Urinary bladder (tissue), 4 donors: Measurements from ENCODE around the gene SCAMP5. TPM values are rescaled to one million over a fixed set of nuclear protein-coding genes. Genes with fewer than 3 reads are reported as not detected.

Experiments
- DNase-seq: peaks from one replicate; pipeline ENCODE4 v3.0.0-alpha.2; 2015; ENCODE audit errors: extremely low spot score
- H3K27ac ChIP-seq: one replicate; pipeline ENCODE4 v1.5.1; 2013; ENCODE audit warnings: low read depth, mild to moderate bottlenecking, moderate library complexity
- H3K36me3 ChIP-seq: one replicate; pipeline ENCODE4 v1.6.1; 2013; ENCODE audit warnings: mild to moderate bottlenecking, moderate library complexity; ENCODE audit not compliant: insufficient read depth
- H3K4me1 ChIP-seq: one replicate; pipeline ENCODE4 v1.6.1; 2013; ENCODE audit warnings: mild to moderate bottlenecking, moderate library complexity; ENCODE audit not compliant: insufficient read depth
- H3K4me3 ChIP-seq: one replicate; pipeline ENCODE4 v1.5.1; 2013; ENCODE audit warnings: low read depth, low read length
- WGBS: extraction: QIAGEN DNeasy Blood & Tissue Kit; methylation state at CpG from one replicate; pipeline ENCODE4 v1.1.7; 2013; 5-methylcytosine and 5-hydroxymethylcytosine counted together
- polyA plus RNA-seq: library from polyadenylated mRNA; stranded (reverse); fragments of 200-250 nt; gene quantifications from one replicate; pipeline ENCODE4 v1.2.3, GENCODE V29; 2013
- total RNA-seq: library from RNA; depleted of rRNA; stranded (reverse); fragments of >200 nt; gene quantifications from one replicate; pipeline ENCODE4 v1.2.3, GENCODE V29; 2014
- donor health status: healthy with polysubstance abuse.
- donor health status: healthy.

SCAMP5 gene
- total and polyA plus RNA-seq, 2 donors, result 6.9 to 19.4 TPM

DNA sequence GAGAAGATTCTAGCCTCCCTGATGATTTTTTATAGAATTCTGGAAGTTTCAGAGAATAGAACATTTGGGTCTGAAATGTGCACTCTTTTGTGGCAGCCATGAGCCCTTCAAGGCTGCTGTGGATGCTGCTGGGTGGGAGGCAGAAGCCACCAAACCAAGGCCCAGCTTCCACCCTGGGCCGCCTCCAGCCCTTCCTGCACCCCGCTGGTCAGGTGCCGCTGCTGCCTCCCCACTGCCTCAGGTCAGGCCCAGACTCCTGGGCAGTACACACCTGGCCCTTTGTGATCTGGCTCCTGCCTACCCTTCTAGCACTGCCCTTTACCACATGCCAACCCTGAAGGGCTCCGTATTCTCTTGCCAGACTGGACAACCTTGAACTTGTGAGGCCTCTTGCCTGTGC lies 56.3 kb downstream of the SCAMP5 start:
- Histone ChIP-seq H3K4me3 (no peak overlapping the region), H3K36me3 (no peaks in the 10 kb centered on the region), H3K27ac (no peak overlapping the region), H3K4me1 (no peaks in the 10 kb centered on the region)
- DNase-seq, result no peak
- WGBS, result 91% methylated on average over 4 of the region's 4 CpGs

DNA sequence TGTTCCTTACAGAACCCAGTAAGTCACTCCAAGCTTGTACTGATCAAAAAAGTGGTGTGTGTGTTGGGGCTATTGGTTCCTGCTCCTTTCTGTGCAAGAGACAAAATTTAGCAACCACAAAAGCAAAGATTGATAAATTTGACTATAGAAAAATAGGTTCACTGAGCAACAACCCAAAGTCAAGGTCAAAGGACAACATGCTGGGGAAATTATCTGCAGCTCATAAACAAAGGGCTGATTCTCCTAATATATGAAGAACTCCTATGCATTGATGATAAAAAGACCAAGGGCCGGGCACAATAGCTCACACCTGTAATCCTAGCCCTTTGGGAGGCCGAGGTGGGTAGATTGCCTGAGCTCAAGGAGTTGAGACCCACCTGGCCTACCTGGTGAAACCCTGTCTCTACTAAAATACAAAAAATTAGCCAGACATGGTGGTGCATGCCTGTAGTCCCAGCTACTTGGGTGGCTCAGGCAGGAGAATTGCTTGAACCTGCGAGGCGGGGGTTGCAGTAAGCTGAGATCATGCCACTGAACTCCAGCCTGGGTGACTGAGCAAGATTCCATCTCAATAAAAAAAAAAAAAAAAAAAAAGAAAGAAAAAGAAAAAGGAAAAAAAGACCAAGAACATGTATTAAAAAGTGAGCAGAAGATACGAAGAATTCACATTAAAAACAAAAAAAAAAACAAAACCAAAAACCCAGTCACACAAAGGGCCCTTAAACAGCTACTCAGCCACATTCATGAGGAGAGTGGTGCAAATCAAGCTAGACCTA lies 57.8 kb downstream of the SCAMP5 start:
- Histone ChIP-seq H3K4me1 (no peaks in the 10 kb centered on the region), H3K4me3 (no peak overlapping the region), H3K36me3 (no peaks in the 10 kb centered on the region), H3K27ac (no peak overlapping the region)
- WGBS, result 95% methylated on average over 5 of the region's 5 CpGs
- no peak for DNase-seq

DNA sequence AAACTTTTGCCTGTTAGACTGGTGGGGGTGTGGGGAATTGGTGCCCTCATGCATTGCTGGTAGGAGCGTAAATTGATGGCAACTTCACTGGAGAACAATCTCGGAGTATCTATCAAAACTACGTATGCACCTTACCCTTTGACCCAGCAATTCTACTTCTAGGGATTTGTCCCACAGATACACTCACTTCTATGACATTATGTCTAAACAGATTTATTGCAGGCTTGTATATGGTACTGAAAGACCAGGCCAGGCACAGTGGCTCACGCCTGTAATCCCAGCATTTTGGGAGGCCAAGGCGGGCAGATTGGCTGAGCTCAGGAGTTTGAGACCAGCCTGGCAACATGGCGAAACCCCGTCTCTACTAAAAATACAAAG lies 58.4 kb downstream of the SCAMP5 start:
- WGBS, result 97% methylated on average over 7 of the region's 7 CpGs
- no peak for DNase-seq

DNA sequence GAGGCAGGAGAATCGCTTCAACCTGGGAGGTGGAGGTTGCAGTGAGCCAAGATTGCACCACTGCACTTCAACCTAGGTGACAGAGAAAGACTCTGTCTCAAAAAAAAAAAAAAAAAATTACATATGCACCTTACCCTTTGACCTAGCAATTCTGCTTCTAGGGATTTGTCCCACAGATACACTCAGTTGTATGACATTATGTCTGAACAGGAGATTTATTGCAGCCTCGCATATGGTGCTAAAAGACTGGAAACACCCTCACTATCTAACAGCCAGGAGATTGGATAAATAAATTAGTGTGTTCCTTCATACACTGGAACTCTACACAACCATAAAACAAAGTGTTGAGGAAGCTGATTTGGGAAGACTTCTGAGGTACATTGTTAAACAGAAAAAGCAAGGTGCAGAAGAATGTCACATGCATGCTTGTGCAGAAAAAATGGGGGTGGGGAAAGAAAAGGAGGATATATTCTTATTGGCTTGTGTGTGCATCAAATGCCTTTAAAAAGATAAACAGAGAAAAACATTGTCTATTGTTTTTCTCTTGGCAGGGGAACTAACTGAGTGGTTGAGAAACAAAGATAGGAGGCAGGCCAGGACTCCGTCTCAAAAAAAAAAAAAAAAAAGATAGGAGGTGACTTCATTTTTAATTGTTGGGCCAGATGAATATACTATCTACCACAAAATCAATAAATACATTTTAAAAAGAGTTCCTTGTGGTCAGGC lies 59.0 kb downstream of the SCAMP5 start:
- no peak for DNase-seq
- Histone ChIP-seq H3K27ac (no peak overlapping the region), H3K4me3 (no peak overlapping the region), H3K4me1 (no peaks in the 10 kb centered on the region), H3K36me3 (no peaks in the 10 kb centered on the region)
- 78% methylated on average over 3 of the region's 3 CpGs for WGBS

More for the DNA sequence above, 58.4 kb downstream of the SCAMP5 start:
- Histone ChIP-seq H3K27ac (no peak overlapping the region), H3K4me1 (no peaks in the 10 kb centered on the region), H3K36me3 (no peaks in the 10 kb centered on the region), H3K4me3 (no peak overlapping the region)

DNA sequence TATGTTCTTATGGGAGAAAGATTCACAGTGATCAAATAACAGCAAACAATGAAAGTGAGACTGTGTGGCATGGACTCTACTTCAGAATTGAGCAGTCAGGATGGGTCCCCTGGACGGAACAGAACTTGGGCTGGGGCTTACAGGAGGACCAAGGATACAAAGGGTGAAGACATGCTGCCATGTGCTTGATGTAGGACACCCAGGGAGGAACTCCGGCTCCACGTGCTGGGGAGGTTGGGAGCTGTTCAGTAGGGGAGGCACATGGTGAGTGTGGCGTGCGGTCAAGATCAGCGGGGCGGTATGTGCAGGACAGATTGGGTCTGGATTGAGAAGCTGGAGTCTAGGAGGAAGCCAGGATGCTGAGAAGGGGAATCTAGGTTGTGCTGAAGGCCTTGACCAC lies 60.7 kb downstream of the SCAMP5 start:
- 90% methylated on average over 7 of the region's 7 CpGs for WGBS
- H3K27ac ChIP-seq, result no peak overlapping the region
- no peak for DNase-seq
- H3K4me1 ChIP-seq, result no peaks in the 10 kb centered on the region
- H3K36me3 ChIP-seq, result no peaks in the 10 kb centered on the region
- H3K4me3 ChIP-seq, result no peak overlapping the region

DNA sequence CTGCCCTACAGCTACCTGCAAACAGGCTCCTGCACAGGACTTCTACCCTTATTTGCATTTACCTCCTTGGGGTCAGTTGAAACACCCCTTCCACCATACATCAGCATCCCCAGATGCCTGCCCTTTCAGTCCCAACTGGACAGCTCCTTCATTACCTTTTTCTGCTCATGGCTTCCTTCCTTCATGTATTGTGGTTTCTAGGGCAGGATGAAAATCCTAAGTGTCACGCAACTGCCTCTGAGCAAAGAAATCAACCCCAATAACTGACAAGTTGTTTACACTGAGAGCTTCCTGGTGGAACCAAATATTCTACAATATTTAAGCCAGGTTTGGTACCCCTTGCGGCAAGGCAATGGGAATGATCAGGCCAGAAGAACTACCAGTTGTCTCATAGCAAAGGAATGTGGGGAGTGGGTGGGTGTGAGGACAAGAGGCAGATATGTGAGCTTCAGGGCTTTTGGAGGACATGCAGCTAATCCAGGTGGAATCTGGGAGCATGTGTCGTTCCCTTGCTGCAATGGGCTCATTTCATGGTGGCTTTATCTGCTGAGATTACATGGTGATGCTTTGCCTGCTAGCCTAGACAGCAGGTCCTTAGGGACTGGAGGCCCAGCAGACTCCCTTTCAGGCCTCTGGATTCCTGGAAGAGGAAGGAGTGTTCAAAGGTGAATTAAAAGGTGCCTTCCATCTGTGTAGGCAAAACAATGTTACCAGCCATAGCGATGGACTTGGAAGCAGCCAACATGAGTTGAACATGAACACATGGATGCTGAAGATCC lies 63.0 kb downstream of the SCAMP5 start:
- H3K36me3 ChIP-seq, result no peaks in the 10 kb centered on the region
- WGBS, result 93% methylated on average over 4 of the region's 4 CpGs
- no peak for DNase-seq
- H3K4me3 ChIP-seq, result no peak overlapping the region
- H3K4me1 ChIP-seq, result no peaks in the 10 kb centered on the region
- no peak overlapping the region for H3K27ac ChIP-seq

DNA sequence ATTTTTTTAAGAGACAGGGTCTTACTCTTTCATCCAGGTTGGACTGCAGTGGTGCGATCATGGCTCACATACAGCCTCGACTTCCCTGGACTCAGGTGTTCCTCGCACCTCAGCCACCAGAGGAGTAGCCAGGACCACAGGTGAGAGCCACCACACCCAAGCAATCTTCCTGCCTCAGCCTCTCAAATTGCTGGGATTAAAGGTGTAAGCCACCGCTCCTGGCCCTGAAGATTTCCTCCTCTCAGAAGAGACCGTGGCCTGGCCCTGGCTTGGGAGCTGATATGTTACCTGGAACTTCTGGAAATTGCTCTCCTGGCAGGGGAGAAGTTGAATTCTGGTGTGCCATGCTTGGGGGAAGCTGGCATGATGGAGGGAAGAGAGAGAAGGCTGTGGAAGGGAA lies 64.2 kb downstream of the SCAMP5 start:
- no peak for DNase-seq
- 85% methylated on average over 5 of the region's 5 CpGs for WGBS
- no peak overlapping the region for H3K27ac ChIP-seq
- no peaks in the 10 kb centered on the region for H3K36me3 ChIP-seq
- H3K4me3 ChIP-seq, result no peak overlapping the region
- no peaks in the 10 kb centered on the region for H3K4me1 ChIP-seq

DNA sequence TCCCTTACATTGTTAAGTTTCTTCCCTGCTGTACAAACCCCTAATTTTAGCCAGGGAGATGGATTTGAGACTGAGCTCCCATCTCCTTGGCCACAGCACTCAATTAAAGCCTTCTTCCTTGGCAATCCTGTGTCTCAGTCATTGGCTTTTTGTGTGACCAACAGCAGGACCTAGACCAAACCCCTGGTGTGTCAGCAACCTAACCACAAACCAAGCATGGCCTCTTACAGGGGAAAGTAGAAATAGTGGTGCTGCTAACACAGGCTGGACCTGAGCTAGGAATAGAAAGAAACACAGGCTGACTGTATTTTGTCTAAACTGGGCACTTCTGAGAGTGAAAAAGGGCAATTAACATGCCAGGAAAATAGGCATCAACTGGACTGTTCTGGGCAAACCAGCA lies 65.9 kb downstream of the SCAMP5 start:
- Histone ChIP-seq H3K4me1 (no peaks in the 10 kb centered on the region), H3K27ac (no peak overlapping the region), H3K4me3 (no peak overlapping the region), H3K36me3 (no peaks in the 10 kb centered on the region)
- DNase-seq, result no peak

DNA sequence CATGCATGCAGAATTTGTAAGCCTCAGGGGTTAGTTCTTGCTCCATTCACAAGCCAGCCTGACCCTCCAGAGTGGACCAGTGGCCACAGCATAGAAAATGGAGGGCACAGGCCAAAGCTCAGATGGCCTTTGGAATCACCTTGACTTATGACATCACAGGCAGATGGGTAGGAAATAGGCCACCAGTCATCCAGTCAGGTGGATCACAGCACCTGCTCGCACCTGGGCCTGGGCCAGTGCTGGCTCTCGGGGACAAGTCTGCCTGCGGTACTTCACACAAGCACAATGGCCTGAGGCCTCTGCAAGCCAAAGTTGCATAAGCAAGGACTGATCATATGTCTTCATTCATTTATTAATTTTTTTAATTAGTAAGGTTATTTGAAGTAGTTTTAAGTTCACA lies 67.3 kb downstream of the SCAMP5 start:
- Histone ChIP-seq H3K27ac (no peak overlapping the region), H3K36me3 (no peaks in the 10 kb centered on the region), H3K4me1 (no peaks in the 10 kb centered on the region), H3K4me3 (no peak overlapping the region)
- no peak for DNase-seq
- 64% methylated on average over 3 of the region's 3 CpGs for WGBS

DNA sequence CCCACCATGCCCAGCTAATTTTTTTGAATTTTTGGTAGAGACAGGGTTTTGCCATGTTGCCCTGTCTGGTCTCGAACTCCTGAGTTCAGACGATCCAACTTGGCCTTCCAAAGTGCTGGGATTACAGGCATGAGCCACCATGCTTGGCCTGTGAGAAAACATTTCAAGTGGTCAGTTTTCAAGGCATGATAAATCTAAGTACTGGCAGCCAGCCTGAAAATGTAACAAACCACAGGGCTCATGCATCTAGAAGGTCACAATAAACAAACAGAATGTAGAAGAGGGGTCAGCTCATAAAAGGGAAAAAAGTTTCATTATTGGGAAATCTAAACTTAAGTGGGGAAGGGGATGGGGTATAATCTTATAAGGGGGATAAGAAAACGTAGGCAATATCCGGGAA lies 68.0 kb downstream of the SCAMP5 start:
- H3K27ac ChIP-seq, result no peak overlapping the region

DNA sequence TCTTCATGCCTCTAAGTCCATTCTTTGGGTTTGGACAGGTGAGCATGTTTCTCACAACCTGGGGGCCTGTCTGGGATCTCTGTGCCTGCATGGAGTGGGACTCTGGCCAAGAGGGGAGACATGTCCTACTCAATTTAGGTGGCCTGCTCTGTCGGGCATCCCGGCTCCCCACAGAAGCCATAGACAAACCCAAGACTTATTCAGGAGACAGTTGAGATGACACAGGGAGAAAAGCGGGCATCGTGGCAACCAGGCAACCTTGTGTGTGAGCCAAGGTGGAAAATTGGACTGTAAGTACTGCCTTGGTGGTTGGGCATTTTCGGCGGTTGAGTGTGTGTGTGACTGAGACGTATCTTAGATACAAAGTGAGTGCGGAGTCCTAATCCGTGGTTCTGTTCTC lies 68.5 kb downstream of the SCAMP5 start:
- no peak for DNase-seq
- WGBS, result 96% methylated on average over 9 of the region's 9 CpGs
- Histone ChIP-seq H3K27ac (no peak overlapping the region), H3K4me3 (no peak overlapping the region), H3K4me1 (no peaks in the 10 kb centered on the region), H3K36me3 (no peaks in the 10 kb centered on the region)

More for the DNA sequence above, 68.0 kb downstream of the SCAMP5 start:
- H3K36me3 ChIP-seq, result no peaks in the 10 kb centered on the region
- no peak for DNase-seq
- H3K4me1 ChIP-seq, result no peaks in the 10 kb centered on the region
- H3K4me3 ChIP-seq, result no peak overlapping the region
- 48% methylated on average over 4 of the region's 4 CpGs for WGBS

DNA sequence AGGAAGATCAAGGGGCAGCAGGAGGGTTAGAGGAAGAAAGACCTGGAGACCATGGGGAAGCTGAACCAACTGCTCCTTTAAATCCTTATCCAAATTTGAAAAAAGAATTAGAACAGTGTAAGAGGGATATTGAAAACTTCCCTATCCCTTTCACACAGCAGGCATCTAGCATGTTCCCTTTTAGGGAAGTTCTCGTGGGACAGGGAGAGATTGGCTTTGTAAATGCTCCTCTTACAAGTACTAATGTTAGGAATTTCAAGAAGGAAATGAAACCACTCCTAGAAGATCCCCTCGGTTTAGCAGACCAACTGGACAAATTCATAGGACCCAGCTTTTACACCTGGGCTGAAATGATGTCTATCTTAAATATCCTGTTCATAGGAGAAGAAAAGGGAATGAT lies 69.5 kb downstream of the SCAMP5 start:
- Histone ChIP-seq H3K36me3 (no peaks in the 10 kb centered on the region), H3K27ac (no peak overlapping the region), H3K4me1 (no peaks in the 10 kb centered on the region), H3K4me3 (no peak overlapping the region)
- WGBS, result 50% methylated on average over 2 of the region's 2 CpGs
- no peak for DNase-seq

DNA sequence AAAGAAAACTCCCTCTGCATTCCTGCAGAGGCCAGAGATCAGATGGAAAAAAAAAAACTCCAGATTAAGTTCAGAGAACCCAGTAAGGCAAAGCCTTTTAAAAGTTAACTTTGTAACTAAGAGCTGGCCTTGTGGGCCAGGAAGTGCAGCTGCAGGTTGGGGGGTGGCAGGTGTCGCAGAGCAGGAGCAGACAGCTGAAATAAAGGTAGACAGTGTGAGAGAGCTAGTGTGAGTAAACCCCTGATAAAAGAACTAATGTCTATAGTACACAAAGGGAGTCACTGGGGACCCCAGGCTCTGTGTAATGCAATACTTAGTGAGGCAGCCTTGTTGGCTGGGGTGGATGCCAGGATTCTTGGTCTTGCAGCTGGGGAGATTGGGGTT lies 70.1 kb downstream of the SCAMP5 start:
- no peaks in the 10 kb centered on the region for H3K4me1 ChIP-seq
- no peak overlapping the region for H3K27ac ChIP-seq
- no peak for DNase-seq
- H3K4me3 ChIP-seq, result no peak overlapping the region
- 88% methylated on average over 1 of the region's 1 CpG for WGBS
- H3K36me3 ChIP-seq, result no peaks in the 10 kb centered on the region
